CD14-positive monocyte (primary cell): Measurements from ENCODE around the gene KRTAP9-7. TPM values are rescaled to one million over a fixed set of nuclear protein-coding genes. Genes with fewer than 3 reads are reported as not detected.

Source experiments
- DNase-seq, 3 donors: peaks; one replicate each; pipeline ENCODE4 v3.0.0-alpha.2; 2011 to 2022
- H2AFZ ChIP-seq: 2 replicates; pipeline ENCODE4 v1.6.0; 2012; ENCODE audit warnings: mild to moderate bottlenecking, low read depth, low read length, inconsistent platforms; ENCODE audit not compliant: insufficient read depth, poor library complexity, severe bottlenecking
- H3K27ac ChIP-seq, 2 donors: 1 replicate in 1 of 2; 2 replicates in 1 of 2; pipeline ENCODE4 v1.5.1; 2012 to 2013; ENCODE audit warnings: low read length in 2 of 2, control low read depth in 1 of 2, inconsistent platforms in 1 of 2, low read depth in 1 of 2, mild to moderate bottlenecking in 1 of 2
- H3K27me3 ChIP-seq, 2 donors: one replicate each; pipeline versions ENCODE4 v1.6.0 to v1.6.1; 2011 to 2013; ENCODE audit warnings: low read length in 2 of 2; ENCODE audit not compliant: control insufficient read depth in 2 of 2, insufficient read depth in 2 of 2
- H3K36me3 ChIP-seq, 2 donors: replicated peaks in 1 of 2; 1 replicate in 1 of 2; 2 replicates in 1 of 2; pipeline versions ENCODE4 v1.5.1 to v1.6.1; 2012 to 2013; ENCODE audit warnings: low read length in 2 of 2, control low read depth in 1 of 2, inconsistent platforms in 1 of 2, mild to moderate bottlenecking in 1 of 2; ENCODE audit not compliant: insufficient read depth in 2 of 2, control insufficient read depth in 1 of 2
- H3K4me1 ChIP-seq, 2 donors: 1 replicate in 1 of 2; 2 replicates in 1 of 2; pipeline versions ENCODE4 v1.5.1 to v1.6.1; 2012 to 2013; ENCODE audit warnings: low read length in 2 of 2, control low read depth in 1 of 2, inconsistent platforms in 1 of 2, mild to moderate bottlenecking in 1 of 2, moderate library complexity in 1 of 2; ENCODE audit not compliant: insufficient read depth in 2 of 2, control insufficient read depth in 1 of 2
- H3K4me2 ChIP-seq: replicated peaks from 2 replicates; pipeline ENCODE3; 2012; ENCODE audit warnings: low read length, moderate library complexity, mild to moderate bottlenecking; ENCODE audit not compliant: poor library complexity, severe bottlenecking; ENCODE audit errors: extremely low read depth
- H3K4me3 ChIP-seq, 3 experiments: fragments of 200-600 bp in 1 of 3; sonication (generic) in 1 of 3; replicated peaks in 1 of 3; 1 replicate in 2 of 3; 2 replicates in 1 of 3; pipeline ENCODE4 v1.5.1; 2011 to 2013; ENCODE audit warnings: low read length in 3 of 3, mild to moderate bottlenecking in 3 of 3, control low read depth in 2 of 3, low read depth in 2 of 3, inconsistent platforms in 1 of 3, moderate library complexity in 1 of 3
- H3K79me2 ChIP-seq: 2 replicates; pipeline ENCODE4 v1.6.0; 2012; ENCODE audit warnings: mild to moderate bottlenecking, control low read depth, inconsistent platforms, low read length, moderate library complexity; ENCODE audit not compliant: insufficient read depth
- H3K9ac ChIP-seq: 2 replicates; pipeline ENCODE4 v1.6.0; 2017; ENCODE audit warnings: low read length, mild to moderate bottlenecking; ENCODE audit not compliant: insufficient read depth, poor library complexity, severe bottlenecking
- H3K9me3 ChIP-seq, 2 donors: replicated peaks in 1 of 2; 1 replicate in 1 of 2; 2 replicates in 1 of 2; pipeline versions ENCODE4 v1.5.1 to v1.6.1; 2012 to 2013; ENCODE audit warnings: low read length in 2 of 2, control low read depth in 1 of 2; ENCODE audit not compliant: control insufficient read depth in 1 of 2, insufficient read depth in 1 of 2
- H4K20me1 ChIP-seq: 2 replicates; pipeline ENCODE4 v1.6.0; 2012; ENCODE audit warnings: mild to moderate bottlenecking, low read length, control low read depth, moderate library complexity; ENCODE audit not compliant: insufficient read depth
- H3K27ac Mint-ChIP-seq, 7 donors: one replicate each; pipeline ENCODE4 v1.8.0; 2020; ENCODE audit warnings: mild to moderate bottlenecking in 7 of 7, mixed read lengths in 7 of 7, moderate library complexity in 6 of 7, inconsistent platforms in 2 of 7
- H3K27me3 Mint-ChIP-seq, 3 donors: one replicate each; pipeline ENCODE4 v1.8.0; 2021 to 2022; ENCODE audit warnings: low read depth in 3 of 3, mild to moderate bottlenecking in 3 of 3, mixed read lengths in 3 of 3, moderate library complexity in 3 of 3, inconsistent platforms in 1 of 3
- H3K36me3 Mint-ChIP-seq, 2 donors: one replicate each; pipeline ENCODE4 v1.8.0; 2020; ENCODE audit warnings: mixed read lengths in 2 of 2, inconsistent platforms in 1 of 2, mild to moderate bottlenecking in 1 of 2
- H3K4me1 Mint-ChIP-seq: one replicate; pipeline ENCODE4 v1.8.0; 2020; ENCODE audit warnings: mild to moderate bottlenecking, mixed read lengths
- H3K4me3 Mint-ChIP-seq, 2 donors: one replicate each; pipeline ENCODE4 v1.8.0; 2020; ENCODE audit warnings: mild to moderate bottlenecking in 2 of 2, mixed read lengths in 2 of 2, moderate library complexity in 1 of 2
- H3K9me3 Mint-ChIP-seq, 7 donors: one replicate each; pipeline ENCODE4 v1.8.0; 2020 to 2022; ENCODE audit warnings: mixed read lengths in 7 of 7, mild to moderate bottlenecking in 6 of 7, moderate library complexity in 6 of 7, inconsistent platforms in 2 of 7
- CTCF ChIP-seq: fragments of 200-600 bp; IDR thresholded peaks from one replicate; pipeline ENCODE4 v1.8.0; 2022; ENCODE audit warnings: antibody characterized with exemption, mild to moderate bottlenecking
- WGBS: methylation state at CpG from one replicate; pipeline ENCODE4 v1.1.5; 2013; ENCODE audit warnings: missing lambda C conversion rate; ENCODE audit not compliant: insufficient coverage; 5-methylcytosine and 5-hydroxymethylcytosine counted together
- intact Hi-C, 2 donors: fragments of 100-400 bp; cut with micrococcal nuclease; formaldehyde crosslinking; loops; one replicate each; pipeline versions ENCODE4 v1.15.0 to v1.15.1; 2023
- polyA plus RNA-seq, 3 donors: library from polyadenylated mRNA; depleted of rRNA in 1 of 3; unstranded in 2 of 3; stranded (reverse) in 1 of 3; fragments of 300-500 nt in 2 of 3; fragments of >200 nt in 1 of 3; fragmentation: Illumina TruSeq in 2 of 3; gene quantifications; 1 replicate in 2 of 3; 2 replicates in 1 of 3; pipeline ENCODE4 v1.2.3, GENCODE V29; 2012 to 2021

The KRTAP9-7 gene
- polyA plus RNA-seq, 3 donors = not detected

GRCh38 chr17:41271858-41272257 lies 3.6 kb upstream of the KRTAP9-7 start:
- WGBS = no CpG with 5 or more reads among the region's 1 CpG
- intact Hi-C loops = no loop called here

GRCh38 chr17:41278176-41278955 lies 2.9 kb downstream of the KRTAP9-7 start:
- no peaks in the 10 kb centered on the region for H4K20me1 ChIP-seq
- no peak overlapping the region for H3K9ac ChIP-seq
- no peak for TF ChIP-seq CTCF
- no peaks in the 10 kb centered on the region for H3K36me3 ChIP-seq
- no peak overlapping the region for H2AFZ ChIP-seq
- H3K4me3 Mint-ChIP-seq = no peak overlapping the region
- H3K27ac Mint-ChIP-seq = no peak overlapping the region
- no peak overlapping the region for H3K4me2 ChIP-seq
- H3K27ac ChIP-seq = no peak overlapping the region
- H3K4me1 ChIP-seq = no peaks in the 10 kb centered on the region
- DNase-seq = no peak
- intact Hi-C loops = no loop called here
- H3K79me2 ChIP-seq = no peaks in the 10 kb centered on the region
- no peaks in the 10 kb centered on the region for H3K4me1 Mint-ChIP-seq
- H3K4me3 ChIP-seq = no peak overlapping the region
- H3K36me3 Mint-ChIP-seq = no peaks in the 10 kb centered on the region
- H3K27me3 ChIP-seq = peaks cover 11 to 12% of the 10 kb centered on the region in 2 donors
- H3K9me3 ChIP-seq = no peaks in the 10 kb centered on the region
- 100% methylated on average over 1 of the region's 3 CpGs for WGBS
- H3K27me3 Mint-ChIP-seq = peaks cover 0 to 13% (median 10%) of the 10 kb centered on the region in 3 donors
- H3K9me3 Mint-ChIP-seq = peaks cover 0 to 2% (median 0%) of the 10 kb centered on the region in 7 donors

More at GRCh38 chr17:41271858-41272257, 3.6 kb upstream of the KRTAP9-7 start:
- Mint-ChIP-seq H3K36me3 (no peaks in the 10 kb centered on the region), H3K4me1 (no peaks in the 10 kb centered on the region), H3K27ac (no peak overlapping the region), H3K4me3 (no peak overlapping the region), H3K9me3 (no peaks in the 10 kb centered on the region), H3K27me3 (peaks cover 4 to 17% (median 14%) of the 10 kb centered on the region in 3 donors)
- no peaks in the 10 kb centered on the region for H3K9me3 ChIP-seq
- peaks cover 4 to 5% of the 10 kb centered on the region in 2 donors for H3K27me3 ChIP-seq
- H2AFZ ChIP-seq = no peak overlapping the region
- H3K4me1 ChIP-seq = no peaks in the 10 kb centered on the region
- TF ChIP-seq CTCF = no peak
- no peaks in the 10 kb centered on the region for H4K20me1 ChIP-seq
- H3K27ac ChIP-seq = no peak overlapping the region
- no peak overlapping the region for H3K4me2 ChIP-seq
- H3K36me3 ChIP-seq = no peaks in the 10 kb centered on the region
- H3K9ac ChIP-seq = no peak overlapping the region
- no peaks in the 10 kb centered on the region for H3K79me2 ChIP-seq
- no peak for DNase-seq
- H3K4me3 ChIP-seq = no peak overlapping the region
